GM23248 (cell line): ENCODE data around the gene DST. TPM values are rescaled to one million over a fixed set of nuclear protein-coding genes. Genes with fewer than 3 reads are reported as not detected.

Source experiments
- DNase-seq: peaks from one replicate; pipeline ENCODE4 v3.0.0-alpha.2; 2015
- H2AFZ ChIP-seq: fragments of 200-600 bp; sonication (generic); 2 replicates; pipeline ENCODE4 v1.6.1; 2016; ENCODE audit warnings: antibody characterized with exemption
- H3F3A ChIP-seq: fragments of 200-600 bp; sonication (generic); 2 replicates; pipeline ENCODE4 v1.6.1; 2016; ENCODE audit warnings: mild to moderate bottlenecking, antibody characterized with exemption, mixed run types; ENCODE audit not compliant: insufficient read depth
- H3K27ac ChIP-seq: fragments of 200-600 bp; sonication (generic); 2 replicates; pipeline ENCODE4 v1.5.1; 2016; ENCODE audit warnings: mild to moderate bottlenecking
- H3K27me3 ChIP-seq: fragments of 200-600 bp; sonication (generic); replicated peaks from 2 replicates; pipeline ENCODE4 v1.6.1; 2016; ENCODE audit warnings: mild to moderate bottlenecking; ENCODE audit not compliant: insufficient read depth
- H3K36me3 ChIP-seq: fragments of 200-600 bp; sonication (generic); 2 replicates; pipeline ENCODE4 v1.6.1; 2016; ENCODE audit warnings: low read depth, mild to moderate bottlenecking
- H3K4me1 ChIP-seq: fragments of 200-600 bp; sonication (generic); 2 replicates; pipeline ENCODE4 v1.6.1; 2016; ENCODE audit warnings: mild to moderate bottlenecking; ENCODE audit not compliant: insufficient read depth
- H3K4me2 ChIP-seq: fragments of 200-600 bp; sonication (generic); one replicate; pipeline ENCODE4 v1.6.1; 2016; ENCODE audit warnings: mild to moderate bottlenecking; ENCODE audit not compliant: unreplicated experiment
- H3K4me3 ChIP-seq: fragments of 200-600 bp; sonication (generic); 2 replicates; pipeline ENCODE4 v1.5.1; 2016; ENCODE audit warnings: mild to moderate bottlenecking
- H3K79me2 ChIP-seq: fragments of 200-600 bp; sonication (generic); 2 replicates; pipeline ENCODE4 v1.6.1; 2016; ENCODE audit warnings: mild to moderate bottlenecking; ENCODE audit not compliant: insufficient read depth
- H3K9ac ChIP-seq: fragments of 200-600 bp; sonication (generic); 2 replicates; pipeline ENCODE4 v1.6.1; 2016; ENCODE audit warnings: mild to moderate bottlenecking
- H3K9me2 ChIP-seq: fragments of 200-600 bp; sonication (generic); 2 replicates; pipeline ENCODE4 v1.6.1; 2016; ENCODE audit warnings: mixed run types, mild to moderate bottlenecking, moderate library complexity; ENCODE audit not compliant: insufficient read depth
- H3K9me3 ChIP-seq: fragments of 200-600 bp; sonication (generic); one replicate; pipeline ENCODE4 v1.6.1; 2017; ENCODE audit warnings: low read depth
- H4K20me1 ChIP-seq: fragments of 200-600 bp; sonication (generic); 2 replicates; pipeline ENCODE4 v1.6.0; 2016; ENCODE audit not compliant: insufficient read depth
- EZH2 ChIP-seq: fragments of 200-600 bp; sonication (generic); IDR thresholded peaks from 2 replicates; pipeline ENCODE4 v1.6.1; 2018; ENCODE audit warnings: antibody characterized with exemption, mild to moderate bottlenecking; ENCODE audit not compliant: insufficient read depth, poor library complexity, severe bottlenecking
- EZH2phosphoT487 ChIP-seq: fragments of 200-600 bp; sonication (generic); IDR thresholded peaks from 2 replicates; pipeline ENCODE4 v1.6.1; 2018; ENCODE audit warnings: antibody characterized with exemption, moderate library complexity, mild to moderate bottlenecking, low read depth; ENCODE audit not compliant: insufficient read depth
- WGBS, 2 experiments: methylation state at CpG; one replicate each; pipeline ENCODE4 v1.1.6; 2015 to 2017; ENCODE audit warnings: low lambda C conversion rate in 2 of 2, low coverage in 1 of 2; ENCODE audit errors: missing lambda C conversion rate in 2 of 2; 5-methylcytosine and 5-hydroxymethylcytosine counted together
- in situ Hi-C: fragments of 300-500 bp; cut with MboI; formaldehyde crosslinking; loops from 2 replicates; pipeline ENCODE4 v1.15.0; 2020
- polyA plus RNA-seq: library from polyadenylated mRNA; unstranded; fragments of >200 nt; fragmentation: Nextera tagmentation; extraction: Ambion mirVana; gene quantifications from 2 replicates; pipeline ENCODE4 v1.2.1, GENCODE V29; 2016
- total RNA-seq: library from RNA; depleted of rRNA; stranded (reverse); fragments of >200 nt; shearing (Covaris generic); gene quantifications from 2 replicates; pipeline ENCODE4 v1.2.3, GENCODE V29; 2014

Gene DST
- total and polyA plus RNA-seq, 2 experiments from 2014 or later = 181 to 322 TPM

GRCh38 chr6:56689663-56690062 lies 47.0 kb upstream of the DST start:
- Histone ChIP-seq H3K27ac (peak overlapping the region; percentile 92), H4K20me1 (no peaks in the 10 kb centered on the region), H3K79me2 (peaks cover 80% of the 10 kb centered on the region), H3K9me2 (no peaks in the 10 kb centered on the region), H3K9ac (peak overlapping the region; percentile 82; the same call in 1 of the 2 replicates), H3K4me3 (peak overlapping the region; percentile 74), H3K36me3 (no peaks in the 10 kb centered on the region), H3F3A (peaks cover 86% of the 10 kb centered on the region), H3K27me3 (no peaks in the 10 kb centered on the region), H3K4me1 (peaks cover 88% of the 10 kb centered on the region), H3K9me3 (no peaks in the 10 kb centered on the region), H2AFZ (no peak overlapping the region), H3K4me2 (peak overlapping the region; percentile 99)
- DNase-seq = no peak
- no peak for TF ChIP-seq EZH2phosphoT487
- no peak for TF ChIP-seq EZH2
- in situ Hi-C loops = no loop called here
- WGBS, 2 experiments = 91 to 100% methylated on average over 1 of the region's 1 CpG

- TF ChIP-seq EZH2 (no peak), EZH2phosphoT487 (no peak)
- H3K4me3 ChIP-seq = peak overlapping the region; percentile 74
- H3K9me2 ChIP-seq = no peaks in the 10 kb centered on the region
- H3K4me1 ChIP-seq = peaks cover 88% of the 10 kb centered on the region
- peak; percentile 40 for DNase-seq
- H3K9ac ChIP-seq = peak overlapping the region; percentile 54
- H3K36me3 ChIP-seq = no peaks in the 10 kb centered on the region
- H4K20me1 ChIP-seq = no peaks in the 10 kb centered on the region
- H2AFZ ChIP-seq = no peak overlapping the region
- peaks cover 85% of the 10 kb centered on the region for H3F3A ChIP-seq
- 4 to 14% methylated on average over 3 of the region's 3 CpGs for WGBS, 2 experiments
- no peaks in the 10 kb centered on the region for H3K9me3 ChIP-seq
- peaks cover 80% of the 10 kb centered on the region for H3K79me2 ChIP-seq
- in situ Hi-C loops = no loop called here
- peak overlapping the region; percentile 92 for H3K27ac ChIP-seq
- H3K4me2 ChIP-seq = peak overlapping the region; percentile 99
- no peaks in the 10 kb centered on the region for H3K27me3 ChIP-seq
Observed at GRCh38 chr6:56689114-56689513, 46.4 kb upstream of the DST start.

GRCh38 chr6:56688521-56688920 lies 45.8 kb upstream of the DST start:
- Histone ChIP-seq H2AFZ (no peak overlapping the region), H3K9ac (peak overlapping the region; percentile 54), H3K4me1 (peaks cover 86% of the 10 kb centered on the region), H3K79me2 (peaks cover 82% of the 10 kb centered on the region), H3K9me2 (no peaks in the 10 kb centered on the region), H3K4me3 (peak overlapping the region; percentile 74), H3K27me3 (no peaks in the 10 kb centered on the region), H3F3A (peaks cover 84% of the 10 kb centered on the region), H3K36me3 (no peaks in the 10 kb centered on the region), H4K20me1 (no peaks in the 10 kb centered on the region), H3K9me3 (no peaks in the 10 kb centered on the region), H3K27ac (peak overlapping the region; percentile 92), H3K4me2 (peak overlapping the region; percentile 99)
- DNase-seq = peak; percentile 61
- in situ Hi-C loops = no loop called here
- 50 to 55% methylated on average over 2 of the region's 2 CpGs for WGBS, 2 experiments
- TF ChIP-seq EZH2 (no peak), EZH2phosphoT487 (no peak)

- no peaks in the 10 kb centered on the region for H4K20me1 ChIP-seq
- peak overlapping the region; percentile 11 for H3K4me2 ChIP-seq
- peaks cover 84% of the 10 kb centered on the region for H3F3A ChIP-seq
- no peak overlapping the region for H3K9ac ChIP-seq
- H3K79me2 ChIP-seq = peaks cover 92% of the 10 kb centered on the region
- in situ Hi-C loops = no loop called here
- TF ChIP-seq EZH2 = no peak
- no peak for TF ChIP-seq EZH2phosphoT487
- H3K9me2 ChIP-seq = no peaks in the 10 kb centered on the region
- no peak overlapping the region for H2AFZ ChIP-seq
- no peaks in the 10 kb centered on the region for H3K27me3 ChIP-seq
- peaks cover 87% of the 10 kb centered on the region for H3K4me1 ChIP-seq
- H3K36me3 ChIP-seq = no peaks in the 10 kb centered on the region
- H3K27ac ChIP-seq = peak overlapping the region; percentile 92
- no peaks in the 10 kb centered on the region for H3K9me3 ChIP-seq
- 69 to 76% methylated on average over 1 of the region's 1 CpG for WGBS, 2 experiments
- no peak overlapping the region for H3K4me3 ChIP-seq
- DNase-seq = no peak
Observed at GRCh38 chr6:56687551-56687950, 44.9 kb upstream of the DST start.

- Histone ChIP-seq H3K79me2 (peaks cover 95% of the 10 kb centered on the region), H3K4me3 (no peak overlapping the region), H3K9me2 (no peaks in the 10 kb centered on the region), H3K9me3 (no peaks in the 10 kb centered on the region), H2AFZ (no peak overlapping the region), H3F3A (peaks cover 84% of the 10 kb centered on the region), H3K4me1 (peaks cover 81% of the 10 kb centered on the region), H4K20me1 (no peaks in the 10 kb centered on the region), H3K9ac (no peak overlapping the region), H3K27me3 (no peaks in the 10 kb centered on the region), H3K4me2 (peak overlapping the region; percentile 3), H3K27ac (peak overlapping the region; percentile 14; the same call in 1 of the 2 replicates), H3K36me3 (no peaks in the 10 kb centered on the region)
- WGBS, 2 experiments = 95 to 96% methylated on average over 2 of the region's 2 CpGs
- TF ChIP-seq EZH2 (no peak), EZH2phosphoT487 (no peak)
- no peak for DNase-seq
- in situ Hi-C loops = no loop called here
Observed at GRCh38 chr6:56686429-56686828, 43.7 kb upstream of the DST start.
